T-helper 2 cell treated with Interferon-gamma antibody and Interleukin-4, amounts not matched to agents 100 ng/mL and 5 ng/mL, for 36 hours (primary cell): Measurements from ENCODE around the gene NEK2. TPM values are rescaled to one million over a fixed set of nuclear protein-coding genes. Genes with fewer than 3 reads are reported as not detected.
"Not testable (repeated sequence)": the region's sequence is repeated elsewhere in the genome, so short reads cannot be mapped to it uniquely, and the experiment has no call there.

ENCODE experiments used
- intact Hi-C: fragments of 100-400 bp; cut with micrococcal nuclease; formaldehyde crosslinking; loops from one replicate; pipeline ENCODE4 v1.15.1; 2023
- total RNA-seq: library from RNA; stranded (reverse); gene quantifications from 2 replicates; pipeline ENCODE4 v1.2.3, GENCODE V29; 2022

Gene NEK2
- 29.6 and 30.2 TPM in 2 replicates for total RNA-seq

DNA sequence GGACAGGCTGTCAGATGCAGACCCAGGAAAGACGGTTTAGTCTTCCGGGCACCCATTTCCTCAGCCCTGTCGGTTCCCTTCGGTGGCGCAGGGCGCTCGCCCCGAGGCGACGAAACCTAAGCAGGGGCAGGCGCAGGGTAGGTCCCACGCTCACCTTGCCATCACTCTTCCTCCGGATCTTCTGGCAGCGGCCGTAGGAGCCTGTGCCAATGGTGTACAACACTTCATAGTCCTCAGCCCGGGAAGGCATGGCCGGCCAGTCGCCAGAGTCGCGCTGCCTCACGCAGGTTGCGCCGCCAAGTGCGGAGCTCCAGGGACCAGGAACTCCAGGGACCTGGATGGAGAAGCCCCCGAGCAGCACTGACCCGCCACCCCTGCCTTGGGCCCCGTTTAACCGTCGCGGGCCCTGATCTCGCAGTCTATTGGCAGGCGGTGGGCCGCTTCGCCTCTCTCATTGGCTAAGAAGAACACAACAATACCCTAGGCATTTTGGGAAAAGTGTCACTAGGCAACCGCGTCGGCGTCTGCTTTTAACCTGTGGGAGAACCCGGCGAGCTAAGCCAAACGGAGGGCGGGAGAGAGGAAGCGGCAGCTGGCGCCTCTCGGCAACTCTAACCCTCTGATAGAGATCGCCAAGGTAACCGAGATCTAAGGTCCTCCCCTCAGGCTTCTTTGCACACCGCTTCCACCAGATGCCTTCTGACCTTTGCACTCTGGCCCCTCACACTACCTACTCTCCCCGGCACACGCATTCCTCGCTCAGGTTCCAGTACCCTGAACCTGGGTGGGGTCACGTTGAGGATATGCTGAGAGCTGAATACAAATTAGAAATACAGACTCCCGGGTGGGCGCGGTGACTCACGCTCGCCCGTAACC, at the start of gene NEK2:
Gene NEK2, minus strand, starts transcription at position 392 of the 876 bp plus-strand sequence. Its CDS starts 142 bp downstream, at position 250.
- intact Hi-C loops = loop anchor here (1.0 to 5.0 kb wide), 4 partner anchors 96 to 610 kb away; partner anchors contain the start of genes DTL, INTS7, PPP2R5A and SLC30A1

DNA sequence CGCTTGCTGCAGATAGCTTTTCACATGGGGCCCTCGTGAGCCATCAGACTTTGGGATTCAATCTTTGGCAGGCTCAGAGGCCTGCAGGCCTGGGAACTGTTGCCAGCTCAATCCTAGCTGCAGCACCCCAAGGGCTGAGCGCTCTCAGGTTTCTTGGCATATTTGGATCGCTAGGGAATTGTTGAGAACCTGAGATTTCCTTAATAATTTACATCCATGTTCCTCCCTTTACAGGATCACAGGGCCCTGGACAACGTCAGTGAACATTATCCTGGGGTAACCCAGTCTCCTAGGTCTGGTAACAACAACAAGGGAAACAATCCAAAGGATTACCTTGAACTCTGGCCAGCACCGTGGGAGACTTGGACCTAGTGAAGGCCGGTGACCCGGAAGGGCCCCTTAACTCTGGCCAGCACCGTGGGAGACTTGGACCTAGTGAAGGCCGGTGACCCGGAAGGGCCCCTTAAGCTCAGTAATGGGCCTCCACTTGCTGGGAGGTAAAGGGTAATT, 49.3 kb upstream of the NEK2 start:
- intact Hi-C loops = no loop called here

DNA sequence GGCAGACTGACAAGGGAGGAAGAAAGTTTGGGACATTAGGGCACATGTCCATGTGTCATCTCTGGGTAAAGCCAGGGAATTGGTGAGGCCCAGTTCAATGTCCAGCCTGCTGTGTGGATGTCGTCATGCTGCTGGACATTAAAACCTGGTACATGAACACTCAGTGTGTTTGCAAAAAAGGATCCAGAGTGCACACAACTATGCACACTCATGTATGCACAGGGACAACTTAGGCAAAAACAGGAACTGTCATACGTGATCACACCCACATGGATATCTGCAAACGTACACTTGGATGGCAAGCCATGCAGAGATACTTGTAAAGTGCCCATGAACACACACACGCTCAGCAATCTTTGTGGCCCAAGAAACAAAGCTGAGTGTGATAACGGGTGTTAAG, 47.9 kb upstream of the NEK2 start:
- intact Hi-C loops = no loop called here

DNA sequence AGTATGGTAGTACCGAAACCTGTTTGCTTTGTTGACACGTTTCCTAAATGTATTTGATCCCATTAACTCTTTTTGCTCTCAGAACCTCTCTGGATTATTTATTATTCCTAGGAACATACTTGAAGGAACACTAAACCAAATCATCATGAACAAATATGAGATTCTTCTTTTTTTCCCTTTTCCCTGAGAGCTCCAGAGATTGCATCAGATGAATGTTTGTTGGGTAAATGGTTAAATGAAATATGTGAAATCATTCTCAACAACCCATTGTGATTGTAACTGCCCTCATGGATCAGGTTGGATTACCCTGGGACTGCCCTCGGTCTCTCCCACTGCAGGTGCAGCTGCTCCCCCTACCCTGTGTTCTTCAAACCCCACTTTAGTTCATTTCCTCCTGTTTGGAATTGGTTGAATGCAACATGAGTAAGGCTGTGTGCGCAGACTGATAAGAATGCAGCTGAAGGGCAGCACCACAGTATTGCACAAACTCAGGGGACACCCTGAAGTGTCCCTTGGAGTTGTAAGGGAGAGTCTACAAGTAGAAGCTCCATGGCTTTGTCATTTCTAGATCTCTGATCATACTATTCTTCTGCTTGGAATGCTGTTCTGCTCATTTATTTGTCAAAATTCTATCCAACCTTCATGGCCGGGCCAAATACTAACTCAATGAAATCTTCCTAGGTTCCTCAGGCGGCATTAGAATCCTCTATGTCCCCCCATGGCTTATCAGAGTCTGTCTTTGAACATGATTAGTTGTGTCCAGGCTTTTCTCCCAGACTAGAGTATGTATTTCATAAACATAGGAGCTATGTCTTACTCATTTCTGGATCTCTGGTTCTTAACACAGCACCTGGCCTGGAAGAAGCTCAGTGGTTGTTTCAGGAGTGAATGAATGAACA, 47.1 kb upstream of the NEK2 start:
- intact Hi-C loops = no loop called here

DNA sequence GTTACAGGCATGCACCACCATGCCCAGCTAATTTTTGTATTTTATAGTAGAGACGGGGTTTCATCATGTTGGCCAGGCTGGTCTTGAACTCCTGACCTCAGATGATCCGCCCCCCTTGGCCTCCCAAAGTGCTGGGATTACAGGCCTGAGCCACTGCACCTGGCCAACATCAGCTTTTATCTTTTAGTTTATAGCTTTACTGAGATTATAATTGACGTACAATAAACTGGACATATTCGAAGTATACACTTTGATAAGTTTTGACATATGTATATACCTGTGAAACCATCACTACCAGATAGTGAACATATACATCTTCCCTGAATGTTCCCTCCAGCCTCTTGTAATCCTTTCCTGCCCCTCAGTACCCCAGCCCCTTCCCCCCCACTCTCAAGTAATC, 41.1 kb upstream of the NEK2 start:
- intact Hi-C loops = not testable (repeated sequence)

DNA sequence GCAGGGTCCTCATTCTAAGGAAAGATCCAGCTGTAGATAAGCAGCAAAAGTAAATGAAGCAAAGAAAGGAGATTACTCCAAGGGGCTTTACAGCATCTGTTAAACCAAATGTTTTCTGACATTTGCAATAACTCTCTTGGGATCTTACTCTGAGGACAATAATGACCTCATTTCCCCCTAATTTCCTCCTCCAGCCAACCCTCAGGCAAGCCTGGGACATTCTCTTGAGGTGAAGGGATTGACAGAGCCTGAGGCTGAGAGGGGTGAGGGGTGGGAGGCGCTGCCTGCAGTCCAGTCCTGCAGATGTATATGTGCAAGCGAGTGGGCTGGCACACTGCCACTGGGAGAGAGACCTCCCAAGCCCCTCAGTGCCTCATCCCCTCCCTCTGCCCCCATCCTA, 40.5 kb upstream of the NEK2 start:
- intact Hi-C loops = no loop called here

DNA sequence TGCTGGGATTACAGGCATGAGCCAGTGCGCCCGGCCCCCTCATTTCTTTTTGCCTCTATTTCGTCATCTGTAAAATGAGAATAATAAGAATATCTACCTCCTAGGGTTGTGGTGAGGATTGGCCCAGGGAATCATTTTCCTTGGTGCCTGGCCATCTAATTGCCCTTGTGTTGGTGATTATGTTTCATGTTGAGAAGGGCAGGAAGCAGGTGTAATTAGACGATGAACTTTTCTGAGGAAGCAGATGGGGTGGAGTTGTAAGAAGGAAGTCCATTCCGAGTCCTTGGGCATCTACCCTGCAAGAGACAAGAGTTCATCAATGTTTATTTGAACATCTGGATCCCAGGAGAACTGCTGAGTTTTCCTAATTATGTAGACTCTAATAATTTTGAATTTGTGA, 38.7 kb upstream of the NEK2 start:
- intact Hi-C loops = no loop called here

DNA sequence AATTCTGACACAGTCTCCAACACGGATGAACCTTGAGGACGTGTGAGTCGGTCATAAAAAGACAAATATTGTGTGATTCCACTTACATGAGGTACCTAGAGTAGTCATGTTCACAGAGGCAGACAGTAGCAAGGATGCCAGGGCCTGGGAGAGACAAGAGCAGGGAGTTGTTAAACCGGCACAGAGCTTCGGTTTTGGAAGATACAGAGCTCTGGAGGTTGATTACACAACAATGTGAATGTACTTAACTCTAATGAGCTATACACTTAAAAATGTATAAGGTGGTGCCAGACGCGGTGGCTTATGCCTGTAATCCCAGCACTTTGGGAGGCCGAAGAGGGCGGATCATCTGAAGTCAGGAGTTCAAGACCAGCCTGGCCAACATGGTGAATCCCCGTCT, 37.8 kb upstream of the NEK2 start:
- intact Hi-C loops = no loop called here

DNA sequence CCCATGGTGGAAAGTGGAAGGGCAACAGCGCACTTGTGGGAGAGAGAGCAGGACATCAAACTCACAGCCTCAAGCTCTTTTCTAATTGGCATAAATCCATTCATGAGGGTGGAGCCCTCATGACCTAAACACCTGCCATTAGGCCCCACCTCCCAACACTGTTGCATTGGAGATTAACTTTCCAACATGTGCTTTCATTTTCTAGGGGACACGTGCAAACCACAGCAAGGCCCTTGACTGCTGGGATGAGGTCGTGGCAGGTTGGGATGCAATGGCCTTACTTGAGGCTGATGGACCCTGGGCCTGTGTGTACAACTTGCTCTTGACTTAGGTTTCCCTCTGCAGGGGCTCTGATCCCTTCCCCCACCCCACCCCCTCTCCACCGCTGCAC, 35.9 kb upstream of the NEK2 start:
- intact Hi-C loops = no loop called here

DNA sequence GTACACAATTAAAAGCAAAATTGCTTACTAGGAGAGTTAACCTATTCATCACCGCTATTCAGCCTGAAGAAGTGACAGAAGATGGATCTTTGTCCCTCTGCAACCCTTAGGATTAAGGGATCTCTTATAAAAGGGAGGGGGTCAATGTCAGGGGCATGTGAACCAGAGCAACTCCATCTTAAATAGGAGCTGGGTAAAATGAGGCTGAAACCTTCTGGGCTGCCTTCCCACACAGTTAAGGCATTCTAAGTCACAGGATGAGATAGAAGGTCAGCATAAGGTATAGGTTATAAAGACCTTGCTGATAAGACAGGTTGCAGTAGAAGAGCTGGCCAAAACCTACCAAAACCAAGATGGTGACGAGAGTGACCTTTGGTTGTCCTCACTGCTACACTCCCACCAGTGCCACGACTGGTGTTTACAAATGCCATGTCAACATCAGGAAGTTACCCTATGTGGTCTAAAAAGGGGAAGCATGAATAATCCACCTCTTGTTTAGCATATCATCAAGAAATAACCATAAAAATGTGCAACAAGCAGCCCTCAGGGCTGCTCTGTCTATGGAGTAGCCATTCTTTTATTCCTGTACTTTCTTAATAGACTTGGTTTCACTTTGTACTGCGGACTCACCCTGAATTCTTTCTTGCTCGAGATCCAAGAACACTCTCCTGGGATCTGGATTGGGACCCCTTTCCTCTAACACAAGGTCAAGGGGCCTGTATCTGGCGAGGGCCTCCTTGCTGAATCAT, 35.3 kb upstream of the NEK2 start:
- intact Hi-C loops = no loop called here

DNA sequence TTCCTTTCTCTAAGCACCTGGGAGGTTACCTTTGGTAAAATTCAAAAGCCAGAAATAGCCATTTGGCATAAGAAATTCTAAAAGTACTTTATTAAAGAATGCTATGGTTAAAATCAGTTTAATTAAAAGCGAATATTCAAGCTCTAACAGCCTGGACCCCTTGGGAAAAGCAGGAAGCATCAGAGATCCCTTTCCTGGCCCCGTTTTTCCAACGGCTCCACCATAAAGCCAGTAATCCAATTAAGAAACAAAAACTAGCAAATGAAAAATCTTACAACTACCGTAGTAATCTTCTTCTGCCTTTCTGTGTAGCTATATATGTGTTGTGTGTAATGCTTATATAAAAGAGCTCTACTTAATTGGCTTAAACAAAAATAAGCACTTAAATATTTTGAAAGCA, 33.5 kb upstream of the NEK2 start:
- intact Hi-C loops = no loop called here

DNA sequence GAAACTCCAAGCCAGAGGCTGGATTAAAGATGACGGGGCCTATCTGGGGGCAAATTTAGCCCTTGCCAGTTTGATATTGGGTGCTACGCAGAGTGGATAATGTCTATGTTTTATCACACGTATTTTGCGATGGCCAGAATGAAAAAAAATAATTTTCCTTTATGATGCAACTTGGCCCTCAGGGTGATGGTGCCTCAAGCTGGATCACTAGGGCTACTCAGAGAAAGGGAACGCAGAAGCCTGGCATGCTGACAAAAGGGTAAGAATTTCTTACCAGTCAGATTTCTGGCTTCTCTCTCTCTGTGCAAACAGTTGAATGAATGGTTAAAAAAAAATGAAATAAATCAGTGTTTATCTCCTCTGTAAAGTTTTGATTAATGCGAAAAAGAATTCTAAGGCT, 32.6 kb upstream of the NEK2 start:
- intact Hi-C loops = no loop called here

DNA sequence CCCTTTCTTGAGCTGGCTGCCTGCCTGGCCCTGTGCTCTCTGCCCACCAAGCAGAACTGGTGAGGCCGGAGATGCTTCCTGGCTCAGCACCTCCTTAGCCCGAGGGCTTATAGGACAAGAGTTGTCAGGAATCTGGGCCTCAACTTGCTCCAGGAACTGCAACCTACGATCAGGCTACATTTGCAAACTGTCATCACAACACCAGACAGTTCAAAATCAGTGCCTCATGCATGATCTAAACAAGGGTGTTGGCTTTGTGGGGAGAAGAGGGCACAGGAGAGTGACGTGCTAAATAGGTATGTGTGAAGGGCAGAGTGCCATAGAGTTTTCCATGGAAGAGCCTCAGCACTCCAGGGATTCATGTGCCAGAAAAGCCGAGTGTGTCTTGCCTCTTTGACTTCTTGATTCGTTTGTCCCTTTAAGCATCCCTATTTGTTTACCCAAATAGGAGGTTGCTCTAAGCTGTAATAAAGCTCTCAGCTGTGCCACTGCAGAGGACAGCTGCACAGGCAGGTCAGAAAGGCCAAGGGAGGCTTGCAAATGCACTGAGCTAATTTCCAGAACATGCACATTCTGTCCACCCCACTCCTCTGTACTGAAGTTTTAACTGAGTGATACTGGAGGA, 30.2 kb upstream of the NEK2 start:
- intact Hi-C loops = no loop called here

DNA sequence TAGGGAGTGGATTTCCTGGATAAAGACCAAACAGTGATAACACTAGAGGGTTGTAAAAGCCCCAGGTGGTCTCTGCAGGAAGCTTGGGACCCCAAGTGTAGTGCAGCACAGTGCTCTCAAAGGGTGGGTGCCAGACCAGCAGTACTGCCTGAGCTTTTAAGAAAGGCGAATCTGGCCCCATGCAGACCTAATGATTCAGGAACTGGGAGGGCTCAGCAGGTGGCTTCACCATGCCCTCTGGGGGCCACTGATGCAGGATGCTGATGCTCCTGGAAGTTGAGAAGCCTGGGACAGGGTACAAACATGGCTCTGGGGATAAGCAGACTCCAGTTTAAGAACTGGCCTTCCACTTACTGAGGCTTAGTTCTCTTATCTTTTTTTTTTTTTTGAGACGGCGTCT, 29.1 kb upstream of the NEK2 start:
- intact Hi-C loops = no loop called here

DNA sequence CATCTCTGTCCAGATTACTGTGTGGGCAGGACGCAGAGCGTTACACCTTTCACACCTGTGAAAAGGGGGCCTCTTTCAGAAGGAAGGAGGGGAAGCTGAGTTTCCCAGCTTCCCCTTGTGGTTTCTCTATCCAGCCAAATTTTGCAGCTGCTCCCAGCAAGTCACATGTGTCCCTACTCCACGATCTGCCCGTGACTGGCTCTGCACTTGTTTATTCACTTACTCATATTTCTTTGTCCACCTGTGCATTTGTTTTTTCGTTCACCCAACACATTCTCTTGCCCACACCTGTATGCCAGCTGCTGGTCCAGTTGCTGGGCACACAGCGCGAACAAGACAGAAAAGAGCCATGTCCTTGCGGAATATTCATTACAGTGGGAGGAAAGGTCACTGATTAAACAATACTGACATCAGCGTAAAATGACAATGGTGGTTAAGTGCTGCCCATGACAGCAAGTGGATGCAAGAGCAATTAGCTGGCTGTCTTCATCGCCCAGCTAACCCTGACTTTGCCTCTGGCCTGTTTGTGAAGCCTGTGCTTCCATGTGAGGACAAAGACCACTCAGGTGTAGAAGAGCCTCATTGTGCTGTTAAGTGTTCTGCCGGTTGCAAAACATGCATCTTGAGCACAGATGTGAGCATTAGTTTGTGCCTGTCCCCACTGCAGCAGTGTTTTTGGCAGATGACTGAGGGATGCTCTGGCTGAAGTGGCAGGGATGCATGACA, 28.6 kb upstream of the NEK2 start:
- intact Hi-C loops = no loop called here

DNA sequence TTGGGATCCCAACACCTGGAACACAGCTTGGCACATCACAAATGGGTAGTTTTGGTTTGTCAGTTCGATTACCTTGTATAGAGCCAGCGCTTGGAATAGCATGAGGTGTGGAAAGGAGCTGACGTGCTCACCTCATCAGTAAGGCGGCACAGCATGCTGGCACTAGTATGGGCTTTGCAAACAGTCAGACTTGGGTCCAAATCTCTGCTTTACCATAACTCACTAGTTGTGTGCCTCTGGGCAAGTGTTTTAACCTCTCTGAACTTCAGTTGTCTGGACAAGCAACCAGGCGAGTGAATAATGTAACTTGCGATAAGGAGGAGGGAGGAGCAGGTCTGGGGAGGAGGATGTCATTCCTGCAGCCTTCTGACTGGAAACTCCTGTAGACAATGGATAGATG, 26.3 kb upstream of the NEK2 start:
- intact Hi-C loops = no loop called here

DNA sequence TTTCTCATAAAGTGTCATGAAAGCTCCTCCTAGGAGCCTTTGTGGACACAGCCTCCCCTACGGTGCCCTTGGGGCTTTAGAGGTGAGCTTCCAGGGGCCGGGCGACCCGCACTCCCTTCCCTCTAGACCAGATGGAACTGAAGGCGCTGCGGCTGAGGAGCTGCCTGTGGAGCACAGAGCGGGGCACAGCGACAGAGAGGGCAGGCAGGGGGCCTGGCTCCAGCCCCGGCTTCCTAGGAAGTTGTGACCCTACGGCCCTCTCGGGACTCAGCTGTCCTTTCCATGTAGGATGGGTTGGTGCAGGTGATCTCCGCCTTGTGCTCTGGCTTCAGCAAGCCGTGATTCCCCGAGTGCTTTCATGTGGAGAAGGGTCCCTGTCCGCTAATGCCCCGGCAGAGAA, 23.6 kb upstream of the NEK2 start:
- intact Hi-C loops = loop anchor here (5.0 kb wide), 2 partner anchors 313 to 758 kb away; no protein-coding TSS in a partner anchor

DNA sequence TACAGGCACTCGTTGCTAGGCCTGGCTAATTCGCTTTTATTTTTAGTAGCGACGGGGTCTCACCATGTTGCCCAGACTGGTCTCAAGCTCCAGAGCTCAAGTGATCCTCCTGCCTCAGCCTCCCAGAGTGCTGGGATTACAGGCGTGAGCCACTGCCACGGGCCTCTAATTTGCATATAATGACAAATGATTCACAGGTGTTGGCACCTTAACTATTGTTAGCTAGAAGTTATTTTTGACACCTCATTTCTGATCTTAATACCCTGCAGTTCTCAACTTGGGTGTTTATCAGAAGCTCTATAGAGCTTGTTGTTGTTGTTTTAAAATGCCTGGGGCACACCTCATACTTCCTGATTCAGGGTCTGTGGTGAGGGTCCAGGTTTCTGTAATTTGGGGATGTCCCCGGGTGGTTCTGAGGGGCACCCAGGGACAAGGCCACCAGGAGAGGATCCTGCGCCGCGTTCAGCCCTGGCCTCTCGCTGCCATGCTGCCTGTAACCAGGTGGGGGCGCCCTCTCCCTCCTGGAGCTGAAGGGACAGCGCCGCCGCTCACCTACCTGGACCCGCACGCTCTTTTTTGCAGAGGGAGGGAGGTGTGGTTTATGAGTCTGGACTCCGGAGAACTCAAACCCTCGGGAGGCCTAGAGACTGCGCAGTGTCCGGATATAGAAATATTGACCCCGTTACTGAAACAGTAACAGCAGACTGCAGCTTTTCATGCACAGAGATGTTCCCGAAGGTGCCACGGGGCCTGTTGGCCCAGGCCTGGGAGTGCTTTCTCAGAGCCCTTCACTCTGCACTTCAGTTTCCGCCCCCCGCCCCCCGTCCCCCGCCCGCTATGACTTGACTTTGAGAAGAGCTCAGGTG, 23.0 kb upstream of the NEK2 start:
- intact Hi-C loops = loop anchor here (1.0 to 5.0 kb wide), 4 partner anchors 132 to 759 kb away; partner anchors contain the start of genes DTL, INTS7 and LPGAT1

DNA sequence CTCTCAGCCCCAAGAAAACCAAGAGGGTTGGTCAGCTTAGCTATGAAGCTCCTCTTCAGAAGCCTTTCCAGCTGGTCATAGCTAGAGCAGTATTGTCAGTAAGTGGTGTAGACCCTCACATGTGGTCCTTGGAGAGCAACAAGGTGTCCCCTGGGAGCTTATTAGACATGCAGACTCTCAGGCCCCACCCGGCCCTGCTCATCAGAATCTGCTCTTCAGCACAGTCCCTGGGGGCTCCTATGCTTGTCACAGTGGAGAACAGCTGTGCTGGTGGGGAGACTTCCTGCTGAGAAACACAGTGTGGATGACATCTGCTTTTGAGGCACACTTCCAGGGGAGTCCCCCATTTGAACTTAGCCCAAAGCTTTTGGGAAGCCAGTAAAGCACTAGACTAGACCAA, 21.9 kb upstream of the NEK2 start:
- intact Hi-C loops = loop anchor here (5.0 kb wide), 2 partner anchors 315 to 760 kb away; no protein-coding TSS in a partner anchor
